ENCODE data around the gene ENOX2.

- TF ChIP-seq FOXA1 (IDR thresholded peaks at IDR 0.05), result no peak
- no peak for TF ChIP-seq ELF4 (IDR thresholded peaks at IDR 0.05)
- no peak for TF ChIP-seq LEF1 (IDR thresholded peaks at IDR 0.05; ENCODE audit: borderline replicate concordance)
- TF ChIP-seq SUZ12 (IDR thresholded peaks at IDR 0.05), result no peak
- TF ChIP-seq ZNF384 (IDR thresholded peaks at IDR 0.05), result no peak
These were observed 309.1 kb downstream of the ENOX2 start for GRCh38 chrX:130593911-130594310.

All from HEK293T (cell line).